Uterus (tissue), 2 donors: ENCODE data around the gene JARID2.

Source experiments
- POLR2A ChIP-seq, 2 donors: fragments of 450-650 bp; IDR thresholded peaks; one replicate each; pipeline ENCODE4 v1.6.1; 2016; ENCODE audit warnings: antibody characterized with exemption in 2 of 2, mild to moderate bottlenecking in 1 of 2, moderate library complexity in 1 of 2
- TF ChIP-seq, protein P1 (sequence below), 4 experiments: fragments of 200-600 bp in 2 of 4; fragments of 450-650 bp in 2 of 4; sonication (generic) in 2 of 4; IDR thresholded peaks; one replicate each; pipeline ENCODE4 v1.5.1; 2016 to 2019; ENCODE audit warnings: antibody characterized with exemption in 4 of 4, mild to moderate bottlenecking in 2 of 4, moderate library complexity in 1 of 4

DNA sequence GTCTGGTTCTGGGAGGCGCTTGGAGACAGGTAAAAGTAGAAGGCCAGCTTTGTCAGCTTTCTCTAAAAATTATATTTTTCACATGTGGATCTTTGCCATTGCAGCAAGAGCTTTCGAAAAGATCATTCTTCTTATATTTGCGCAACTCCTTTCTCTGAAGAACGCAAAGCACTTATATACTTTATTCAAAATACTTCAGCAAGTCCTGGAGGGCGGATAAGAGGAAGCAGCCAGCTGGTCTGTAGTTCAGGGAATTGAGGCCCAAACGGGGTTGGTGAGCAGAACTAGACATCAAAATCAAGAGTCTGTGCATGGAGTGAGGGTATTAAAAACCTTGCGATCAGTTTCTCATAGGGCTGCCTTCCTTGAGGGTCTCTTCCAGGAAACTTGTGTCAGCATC, 234.7 kb downstream of the JARID2 start:
- TF ChIP-seq, protein P1, sequence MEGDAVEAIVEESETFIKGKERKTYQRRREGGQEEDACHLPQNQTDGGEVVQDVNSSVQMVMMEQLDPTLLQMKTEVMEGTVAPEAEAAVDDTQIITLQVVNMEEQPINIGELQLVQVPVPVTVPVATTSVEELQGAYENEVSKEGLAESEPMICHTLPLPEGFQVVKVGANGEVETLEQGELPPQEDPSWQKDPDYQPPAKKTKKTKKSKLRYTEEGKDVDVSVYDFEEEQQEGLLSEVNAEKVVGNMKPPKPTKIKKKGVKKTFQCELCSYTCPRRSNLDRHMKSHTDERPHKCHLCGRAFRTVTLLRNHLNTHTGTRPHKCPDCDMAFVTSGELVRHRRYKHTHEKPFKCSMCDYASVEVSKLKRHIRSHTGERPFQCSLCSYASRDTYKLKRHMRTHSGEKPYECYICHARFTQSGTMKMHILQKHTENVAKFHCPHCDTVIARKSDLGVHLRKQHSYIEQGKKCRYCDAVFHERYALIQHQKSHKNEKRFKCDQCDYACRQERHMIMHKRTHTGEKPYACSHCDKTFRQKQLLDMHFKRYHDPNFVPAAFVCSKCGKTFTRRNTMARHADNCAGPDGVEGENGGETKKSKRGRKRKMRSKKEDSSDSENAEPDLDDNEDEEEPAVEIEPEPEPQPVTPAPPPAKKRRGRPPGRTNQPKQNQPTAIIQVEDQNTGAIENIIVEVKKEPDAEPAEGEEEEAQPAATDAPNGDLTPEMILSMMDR (IDR thresholded peaks at IDR 0.05), result no peak
- TF ChIP-seq POLR2A (IDR thresholded peaks at IDR 0.05), result no peak
